Suprapubic skin (tissue), 4 donors: ENCODE measurements around the gene ZBTB47. TPM values are rescaled to one million over a fixed set of nuclear protein-coding genes. Genes with fewer than 3 reads are reported as not detected.

Experiments used
- DNase-seq, 2 donors: peaks; one replicate each; pipeline ENCODE4 v3.0.0-alpha.2; 2019; ENCODE audit warnings: low spot score in 2 of 2
- H3K27ac ChIP-seq: fragments of 200-600 bp; sonication (generic); one replicate; pipeline ENCODE4 v1.5.1; 2019
- H3K27me3 ChIP-seq: fragments of 200-600 bp; sonication (generic); one replicate; pipeline ENCODE4 v1.5.1; 2019
- H3K36me3 ChIP-seq: fragments of 200-600 bp; sonication (generic); one replicate; pipeline ENCODE4 v1.5.1; 2019
- H3K4me1 ChIP-seq: fragments of 200-600 bp; sonication (generic); one replicate; pipeline ENCODE4 v1.5.1; 2019
- H3K4me3 ChIP-seq: fragments of 200-600 bp; sonication (generic); one replicate; pipeline ENCODE4 v1.5.1; 2019; ENCODE audit warnings: mild to moderate bottlenecking
- H3K9me3 ChIP-seq: fragments of 200-600 bp; sonication (generic); one replicate; pipeline ENCODE4 v1.5.1; 2019
- EP300 ChIP-seq: sonication (generic); formaldehyde crosslinking; IDR thresholded peaks from one replicate; pipeline ENCODE4 v1.6.1; 2017; ENCODE audit warnings: antibody characterized with exemption
- POLR2A ChIP-seq, 2 donors: fragments of 450-650 bp; IDR thresholded peaks; one replicate each; pipeline ENCODE4 v1.6.1; 2017; ENCODE audit warnings: antibody characterized with exemption in 2 of 2, mild to moderate bottlenecking in 2 of 2, moderate library complexity in 2 of 2
- POLR2AphosphoS5 ChIP-seq, 3 donors: sonication (generic); formaldehyde crosslinking; IDR thresholded peaks; one replicate each; pipeline ENCODE4 v1.6.1; 2017; ENCODE audit warnings: antibody characterized with exemption in 3 of 3
- WGBS: methylation state at CpG from one replicate; pipeline ENCODE4 v1.1.5; 2018; 5-methylcytosine and 5-hydroxymethylcytosine counted together
- total RNA-seq, 4 donors: library from RNA; depleted of rRNA; stranded (reverse); fragments of >200 nt; gene quantifications; one replicate each; pipeline ENCODE4 v1.1.0, GENCODE V29; 2016
- TF ChIP-seq, protein P1 (sequence below), 2 donors: fragments of 200-600 bp in 1 of 2; fragments of 450-650 bp in 1 of 2; sonication (generic) in 1 of 2; IDR thresholded peaks; one replicate each; pipeline ENCODE4 v1.5.1; 2016 to 2019; ENCODE audit warnings: antibody characterized with exemption in 2 of 2, mild to moderate bottlenecking in 1 of 2, moderate library complexity in 1 of 2

Gene ZBTB47
- 10 to 100 TPM; 17.9 to 36.1 (median 20.7) TPM for total RNA-seq

DNA sequence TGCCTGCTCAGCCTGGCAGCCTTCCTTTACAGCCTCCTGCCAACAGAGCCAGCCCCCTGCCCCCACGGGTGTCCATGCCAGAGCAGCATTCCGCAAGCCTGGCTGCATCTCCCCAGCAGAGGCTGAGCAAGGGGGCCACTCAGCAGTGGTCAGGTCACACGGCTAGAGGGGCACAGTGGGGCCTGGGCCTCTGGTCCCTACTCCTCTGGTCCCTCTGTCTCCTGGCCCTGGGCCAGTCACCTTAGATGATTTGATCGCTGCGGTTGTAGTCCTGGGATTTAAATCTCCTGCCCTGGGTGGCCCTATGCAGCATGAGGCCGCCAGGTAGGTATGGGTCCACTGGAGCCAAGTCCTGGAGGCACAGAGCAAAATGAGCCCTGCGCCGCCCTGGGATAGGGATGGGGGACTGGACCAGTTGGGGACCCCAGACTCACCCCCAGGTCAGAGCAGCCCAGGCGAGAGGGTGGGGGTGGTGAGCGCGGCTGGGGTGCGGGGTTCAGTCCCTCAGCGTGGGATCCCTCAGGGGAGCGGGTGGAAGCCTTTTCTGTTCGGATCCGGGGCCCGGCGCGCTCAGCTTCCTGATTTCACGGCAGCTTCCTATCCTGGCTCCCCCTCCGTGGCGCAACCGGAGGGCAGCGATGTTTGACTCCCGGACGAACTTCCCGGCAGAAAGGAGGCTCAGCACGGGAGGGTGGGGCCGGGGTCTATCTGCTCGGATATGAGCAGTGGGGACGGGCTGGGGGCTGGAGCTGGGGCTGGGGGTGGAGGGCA is at the start of gene ZBTB47:
ZBTB47 (plus strand) TSS at position 138 of the 771 bp plus-strand sequence. CDS start 4,659 bp downstream, outside the sequence.
- Histone ChIP-seq H3K9me3 (no peaks in the 10 kb centered on the region), H3K27ac (peak within 1 kb of the TSS; percentile 94), H3K27me3 (no peaks in the 10 kb centered on the region), H3K36me3 (no peaks in the 10 kb centered on the region), H3K4me1 (peaks cover 55% of the 10 kb centered on the region), H3K4me3 (peak within 1 kb of the TSS; percentile 82)
- no peak for TF ChIP-seq EP300
- TF ChIP-seq POLR2AphosphoS5 (IDR thresholded peaks at IDR 0.05): no peak
- no peak for TF ChIP-seq POLR2A (IDR thresholded peaks at IDR 0.05)
- TF ChIP-seq, protein P1, sequence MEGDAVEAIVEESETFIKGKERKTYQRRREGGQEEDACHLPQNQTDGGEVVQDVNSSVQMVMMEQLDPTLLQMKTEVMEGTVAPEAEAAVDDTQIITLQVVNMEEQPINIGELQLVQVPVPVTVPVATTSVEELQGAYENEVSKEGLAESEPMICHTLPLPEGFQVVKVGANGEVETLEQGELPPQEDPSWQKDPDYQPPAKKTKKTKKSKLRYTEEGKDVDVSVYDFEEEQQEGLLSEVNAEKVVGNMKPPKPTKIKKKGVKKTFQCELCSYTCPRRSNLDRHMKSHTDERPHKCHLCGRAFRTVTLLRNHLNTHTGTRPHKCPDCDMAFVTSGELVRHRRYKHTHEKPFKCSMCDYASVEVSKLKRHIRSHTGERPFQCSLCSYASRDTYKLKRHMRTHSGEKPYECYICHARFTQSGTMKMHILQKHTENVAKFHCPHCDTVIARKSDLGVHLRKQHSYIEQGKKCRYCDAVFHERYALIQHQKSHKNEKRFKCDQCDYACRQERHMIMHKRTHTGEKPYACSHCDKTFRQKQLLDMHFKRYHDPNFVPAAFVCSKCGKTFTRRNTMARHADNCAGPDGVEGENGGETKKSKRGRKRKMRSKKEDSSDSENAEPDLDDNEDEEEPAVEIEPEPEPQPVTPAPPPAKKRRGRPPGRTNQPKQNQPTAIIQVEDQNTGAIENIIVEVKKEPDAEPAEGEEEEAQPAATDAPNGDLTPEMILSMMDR (IDR thresholded peaks at IDR 0.05): no peak
- WGBS: 0% methylated on average over 7 of the region's 31 CpGs
- DNase-seq: peak; percentile 87 to 91

DNA sequence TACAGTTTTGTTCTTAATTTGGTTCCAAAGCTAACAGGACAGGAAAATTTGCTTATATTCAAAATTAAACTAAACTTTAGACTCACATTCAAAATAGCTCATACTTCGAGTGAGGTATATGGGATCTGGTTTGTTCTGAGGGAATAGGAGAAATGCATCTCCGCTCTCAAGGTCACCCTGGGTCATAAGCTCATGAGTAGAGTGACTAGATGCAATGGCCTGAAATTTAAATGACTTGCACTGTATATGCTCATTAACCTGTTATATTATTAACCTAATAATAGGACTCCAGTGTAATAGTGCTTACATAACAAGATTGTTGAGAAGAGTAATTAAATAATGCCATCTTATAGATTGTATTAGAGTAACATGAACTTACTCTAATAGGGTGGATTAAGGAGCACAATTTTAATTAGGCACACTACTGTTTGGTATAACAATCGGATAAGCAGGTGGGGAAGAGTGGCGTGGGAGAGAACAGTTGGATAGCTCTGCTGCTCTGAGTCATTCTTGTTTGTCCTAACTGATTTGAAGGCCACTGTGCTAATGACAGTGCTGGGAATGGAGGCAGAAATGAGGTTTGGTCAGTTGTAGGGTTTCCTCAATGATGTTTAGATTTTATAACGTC is 47.8 kb upstream of the ZBTB47 start:
- WGBS: 67% methylated on average over 5 of the region's 5 CpGs
- DNase-seq: no peak
- Histone ChIP-seq H3K27ac (no peak overlapping the region), H3K36me3 (peaks cover 4% of the 10 kb centered on the region), H3K4me3 (no peak overlapping the region), H3K4me1 (peaks cover 62% of the 10 kb centered on the region), H3K27me3 (no peaks in the 10 kb centered on the region), H3K9me3 (no peaks in the 10 kb centered on the region)
- TF ChIP-seq POLR2AphosphoS5 (IDR thresholded peaks at IDR 0.05) (no peak), POLR2A (IDR thresholded peaks at IDR 0.05) (no peak), EP300 (no peak)
- TF ChIP-seq, protein P1 (IDR thresholded peaks at IDR 0.05): no peak

DNA sequence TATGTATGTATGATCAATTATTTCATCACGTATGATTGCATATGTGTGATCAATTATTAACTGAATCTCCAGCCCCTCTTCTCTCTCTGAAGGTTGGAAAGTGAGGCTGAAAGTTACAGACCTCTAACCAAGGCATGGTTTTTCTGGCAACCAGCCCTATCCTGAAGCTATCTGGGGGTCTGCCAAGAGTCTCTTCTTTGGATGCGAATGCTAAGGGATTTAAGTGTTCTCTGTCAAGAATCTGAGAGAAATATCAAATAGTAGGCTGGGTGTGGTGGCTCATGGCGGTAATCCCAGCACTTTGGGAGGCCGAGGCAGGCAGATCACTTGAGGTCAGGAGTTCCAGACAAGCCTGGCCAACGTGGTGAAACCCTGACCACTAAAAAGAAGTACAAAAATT is 44.9 kb upstream of the ZBTB47 start:
- Histone ChIP-seq H3K27me3 (no peaks in the 10 kb centered on the region), H3K9me3 (no peaks in the 10 kb centered on the region), H3K4me1 (peaks cover 57% of the 10 kb centered on the region), H3K27ac (no peak overlapping the region), H3K36me3 (peaks cover 4% of the 10 kb centered on the region), H3K4me3 (no peak overlapping the region)
- no peak for DNase-seq
- WGBS: 28% methylated on average over 5 of the region's 5 CpGs
- TF ChIP-seq, protein P1 (IDR thresholded peaks at IDR 0.05): no peak
- TF ChIP-seq EP300 (no peak), POLR2AphosphoS5 (IDR thresholded peaks at IDR 0.05) (no peak), POLR2A (IDR thresholded peaks at IDR 0.05) (no peak)

DNA sequence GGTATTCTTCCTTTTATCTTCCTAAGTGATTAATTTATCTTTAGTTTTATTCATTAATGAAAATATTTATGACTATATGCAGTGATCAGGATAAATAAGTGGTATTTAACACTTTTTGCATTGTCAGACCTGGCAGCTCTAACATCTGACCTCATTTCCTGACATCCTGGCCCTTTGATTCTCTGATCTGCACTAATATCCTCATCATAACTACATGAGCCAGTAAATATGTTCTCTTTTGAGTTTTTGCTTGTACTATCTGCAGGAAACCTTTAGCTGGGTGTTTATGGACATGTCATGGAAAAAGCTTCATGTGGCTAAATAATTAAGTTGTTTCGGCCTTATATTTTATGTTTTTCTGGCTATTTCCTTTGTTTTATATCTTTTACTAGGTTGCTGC is 42.5 kb upstream of the ZBTB47 start:
- peaks cover 40% of the 10 kb centered on the region for H3K4me1 ChIP-seq
- 94% methylated on average over 1 of the region's 1 CpG for WGBS

DNA sequence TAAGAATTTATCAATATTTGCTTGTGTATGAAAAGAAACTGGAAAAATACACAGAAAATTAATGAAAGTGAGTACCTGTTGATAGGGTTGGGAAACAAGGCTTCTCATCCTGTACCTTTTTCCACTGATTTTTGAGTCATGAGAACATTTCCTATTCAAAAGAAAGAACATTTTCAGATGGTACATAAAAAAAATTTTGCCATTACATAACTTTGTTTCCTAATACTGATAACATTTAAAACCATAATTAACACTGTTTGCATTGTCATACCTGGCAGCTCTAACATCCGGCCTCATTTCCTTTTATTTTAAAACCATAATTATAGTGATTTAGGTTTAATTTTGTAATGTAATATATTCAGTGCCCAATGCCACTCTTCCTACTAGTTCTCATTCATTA is 41.3 kb upstream of the ZBTB47 start:
- H3K4me1 ChIP-seq: peaks cover 38% of the 10 kb centered on the region
- TF ChIP-seq POLR2A (IDR thresholded peaks at IDR 0.05) (no peak), POLR2AphosphoS5 (IDR thresholded peaks at IDR 0.05) (no peak), EP300 (no peak)
- TF ChIP-seq, protein P1 (IDR thresholded peaks at IDR 0.05): no peak
- H3K4me3 ChIP-seq: no peak overlapping the region
- no peak for DNase-seq
- WGBS: 58% methylated on average over 1 of the region's 1 CpG
- no peaks in the 10 kb centered on the region for H3K36me3 ChIP-seq
- H3K9me3 ChIP-seq: no peaks in the 10 kb centered on the region
- H3K27me3 ChIP-seq: no peaks in the 10 kb centered on the region
- peak overlapping the region; percentile 54 for H3K27ac ChIP-seq

More for the DNA sequence above, 42.5 kb upstream of the ZBTB47 start:
- DNase-seq: no peak
- no peaks in the 10 kb centered on the region for H3K9me3 ChIP-seq
- TF ChIP-seq POLR2A (IDR thresholded peaks at IDR 0.05): no peak
- H3K36me3 ChIP-seq: peaks cover 4% of the 10 kb centered on the region
- H3K27ac ChIP-seq: no peak overlapping the region
- no peaks in the 10 kb centered on the region for H3K27me3 ChIP-seq
- no peak overlapping the region for H3K4me3 ChIP-seq
